Measurements from ENCODE around the gene HCN2.

The HCN2 gene

DNA sequence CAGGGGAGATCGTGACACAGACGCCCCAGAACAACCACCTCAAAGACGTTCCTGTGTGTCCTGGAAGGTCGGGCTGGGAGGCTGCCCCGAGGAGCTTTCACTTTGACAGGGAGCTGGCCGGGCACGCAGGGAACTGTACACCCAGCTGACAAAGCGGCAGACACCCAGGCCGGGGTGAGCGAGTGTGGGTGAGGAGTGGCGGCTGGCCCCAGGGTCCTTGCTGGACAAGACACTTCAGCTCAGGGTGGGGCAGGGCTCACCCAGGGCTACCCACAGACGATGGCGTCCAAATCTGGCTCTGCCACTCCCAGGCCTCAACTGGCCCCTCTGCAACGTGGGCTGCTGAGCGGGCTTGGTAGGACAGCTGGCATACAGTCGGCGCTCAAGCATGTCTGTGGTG is 52.0 kb downstream of the HCN2 start:
- DNase-seq (ENCODE audit: low read depth): no peak

DNA sequence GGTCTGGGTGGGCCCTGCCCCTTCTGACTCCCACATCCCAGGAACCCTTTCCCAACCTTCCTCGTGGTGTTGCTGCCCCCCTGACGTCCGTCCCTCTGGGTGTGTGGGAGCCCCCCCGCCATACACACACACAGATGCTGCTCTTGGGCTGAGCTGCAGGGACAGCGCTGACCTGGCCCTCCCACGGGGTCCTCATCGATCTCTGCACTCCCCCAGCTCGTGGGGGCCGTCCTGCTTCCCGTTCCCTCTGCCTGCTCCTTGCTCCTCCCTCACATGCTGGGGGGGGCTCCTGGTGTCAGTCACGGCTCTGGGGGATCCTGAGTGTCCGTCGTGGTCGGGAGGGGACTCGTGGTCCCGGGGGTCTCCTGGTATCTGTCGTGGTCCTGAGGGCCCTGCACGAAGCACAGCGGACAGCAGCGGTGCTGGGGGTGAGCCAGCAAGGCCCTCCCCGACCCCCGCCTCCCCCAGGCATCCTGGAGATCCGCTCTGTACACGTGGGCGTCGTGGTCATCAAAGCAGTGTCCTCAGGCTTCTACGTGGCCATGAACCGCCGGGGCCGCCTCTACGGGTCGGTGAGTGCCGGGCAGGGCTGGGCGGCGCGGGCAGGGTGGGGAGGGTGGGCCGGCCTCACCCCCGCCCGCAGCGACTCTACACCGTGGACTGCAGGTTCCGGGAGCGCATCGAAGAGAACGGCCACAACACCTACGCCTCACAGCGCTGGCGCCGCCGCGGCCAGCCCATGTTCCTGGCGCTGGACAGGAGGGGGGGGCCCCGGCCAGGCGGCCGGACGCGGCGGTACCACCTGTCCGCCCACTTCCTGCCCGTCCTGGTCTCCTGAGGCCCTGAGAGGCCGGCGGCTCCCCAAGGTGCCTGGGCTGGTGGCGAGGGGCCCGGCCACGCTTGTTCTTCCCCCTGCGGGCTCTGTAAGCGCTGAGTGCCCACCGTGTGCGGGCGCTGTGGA is 53.4 kb downstream of the HCN2 start:
- no peak for DNase-seq (ENCODE audit: low read depth)

DNA sequence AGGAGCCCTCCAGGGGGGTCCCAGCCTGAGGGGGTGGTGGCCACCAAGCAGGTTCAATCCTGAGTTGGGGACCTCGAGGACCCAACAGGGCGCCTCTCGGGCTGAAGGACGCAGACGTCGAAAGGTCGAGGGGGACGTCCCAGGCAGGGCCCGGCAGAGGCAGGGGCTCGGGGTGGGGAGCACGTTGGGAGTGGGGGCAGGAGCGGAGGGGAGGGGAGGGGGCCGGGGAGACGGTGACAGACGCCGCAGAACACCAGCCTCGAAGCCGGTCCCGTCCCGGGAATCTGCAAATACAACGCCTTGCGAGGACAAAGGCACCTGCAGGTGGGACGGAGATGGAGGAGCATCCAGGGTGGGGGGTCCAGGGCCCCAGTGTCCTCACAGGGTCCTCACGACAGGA is 54.1 kb downstream of the HCN2 start:
- no peak for DNase-seq (ENCODE audit: low read depth)

DNA sequence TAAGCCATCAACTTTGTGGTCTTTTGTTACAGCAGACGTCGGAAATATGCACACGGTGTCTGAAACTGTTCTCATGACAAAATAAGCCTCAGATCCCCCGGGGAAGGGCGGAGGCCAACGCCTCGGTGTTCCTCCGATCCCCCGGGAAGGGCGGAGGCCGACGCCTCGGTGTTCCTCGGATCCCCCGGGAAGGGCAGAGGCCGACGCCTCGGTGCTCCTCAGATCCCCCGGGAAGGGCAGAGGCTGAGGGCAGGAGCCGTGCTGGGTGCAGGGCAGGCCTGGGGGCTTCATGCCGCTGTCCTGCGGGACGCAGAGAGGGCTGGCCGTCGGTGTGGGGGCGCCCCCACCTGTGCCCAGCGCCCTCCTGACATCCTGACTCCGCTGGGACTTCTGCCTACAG is 54.7 kb downstream of the HCN2 start:
- DNase-seq (ENCODE audit: low read depth): no peak

DNA sequence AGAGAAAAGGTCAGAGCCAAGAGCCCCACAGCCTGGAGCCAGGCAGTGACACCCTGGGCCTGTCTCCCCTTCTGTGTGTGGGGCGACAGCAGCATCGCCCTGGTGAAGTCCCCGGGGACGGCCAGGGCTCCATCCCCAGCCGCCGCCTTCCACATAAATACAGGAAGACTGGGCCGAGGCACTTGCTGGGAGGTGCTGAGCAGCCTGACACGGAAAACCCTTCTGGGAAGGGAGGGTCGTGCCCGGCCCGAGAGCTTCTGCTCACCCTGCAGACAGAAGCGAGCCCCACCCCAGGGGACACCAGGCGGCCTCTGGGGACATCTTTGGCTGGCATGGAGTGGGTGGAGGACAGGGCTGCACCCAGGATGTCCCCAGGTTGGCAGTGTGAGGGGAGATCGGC is 55.1 kb downstream of the HCN2 start:
- no peak for DNase-seq (ENCODE audit: low read depth)

DNA sequence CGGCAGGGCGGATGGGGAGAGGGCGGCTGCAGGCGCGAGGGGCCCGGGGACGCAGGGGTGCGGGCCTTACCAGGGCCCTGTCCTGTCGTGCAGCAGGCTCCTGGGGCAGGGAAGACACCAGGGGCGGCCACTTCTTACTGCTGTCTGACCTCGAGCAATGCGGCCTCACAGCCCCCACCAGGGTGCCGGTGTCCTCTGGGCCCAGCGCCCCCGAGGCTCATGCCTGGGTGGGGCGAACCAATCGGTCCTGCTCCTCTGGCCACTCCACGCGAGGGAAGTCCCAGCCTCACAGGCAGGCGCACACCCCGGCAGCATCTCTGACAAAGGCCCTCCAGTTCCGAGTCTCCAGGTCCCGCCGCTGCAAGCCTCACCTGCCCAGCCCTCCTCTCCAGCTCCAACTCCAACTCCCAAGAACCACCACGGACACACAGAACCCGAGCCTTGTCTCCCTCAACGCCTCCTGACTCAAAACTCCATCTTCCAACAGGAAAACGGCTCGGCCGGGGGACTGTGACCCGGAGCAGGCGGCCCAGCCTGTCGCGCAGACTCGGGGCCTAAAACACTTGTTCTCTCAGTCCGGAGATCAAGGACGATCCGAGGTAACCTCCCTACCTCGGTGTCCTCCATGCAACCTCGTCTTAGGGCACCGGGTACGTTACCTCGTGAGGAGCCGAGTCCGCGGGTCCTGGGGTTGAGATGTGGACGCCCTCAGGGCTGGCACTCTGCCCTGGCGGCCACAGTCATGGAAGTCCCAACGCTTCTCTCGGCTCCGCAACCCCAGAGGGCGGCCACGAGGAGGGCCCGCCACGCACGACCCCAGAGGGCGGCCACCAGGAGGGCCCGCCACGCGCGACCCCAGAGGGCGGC is 56.5 kb downstream of the HCN2 start:
- DNase-seq (ENCODE audit: low read depth): no peak

DNA sequence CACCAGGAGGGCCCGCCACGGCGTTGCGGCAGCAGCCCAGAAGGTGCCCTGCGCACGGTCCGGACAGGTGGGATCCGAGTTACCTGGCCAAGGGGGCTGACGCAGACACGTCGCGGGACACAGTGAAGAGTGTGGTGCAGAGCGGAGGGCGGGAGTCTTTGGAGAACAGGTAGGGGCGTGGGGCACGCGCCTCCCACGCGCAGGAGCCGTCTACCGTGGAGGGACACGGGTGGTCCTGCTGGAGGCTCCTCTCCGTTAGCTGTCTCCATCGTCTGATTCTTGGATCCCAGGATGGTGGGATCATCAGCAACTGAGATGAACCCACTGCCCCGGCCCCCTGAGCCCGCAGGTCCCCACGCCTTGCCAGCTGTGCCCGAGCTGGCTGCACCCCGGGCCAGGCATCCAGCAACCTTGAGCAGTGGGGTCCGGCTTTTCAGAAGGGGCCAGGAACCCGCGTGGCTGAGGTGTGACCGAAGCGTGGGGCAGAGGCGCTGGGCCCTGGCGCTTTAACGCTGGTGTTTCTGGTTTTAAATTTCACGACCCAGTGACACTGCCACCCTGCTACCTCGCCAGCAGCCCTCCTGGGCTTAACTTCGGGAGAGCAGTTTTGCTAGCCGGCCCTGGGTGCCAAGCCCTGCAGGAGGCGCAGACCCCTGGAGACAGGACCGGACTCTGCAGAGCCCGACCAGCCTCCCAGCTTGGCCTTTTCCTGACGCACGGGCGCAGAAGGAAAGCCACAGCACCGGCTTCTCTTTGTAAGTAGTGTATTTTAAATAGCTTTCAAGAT is 57.3 kb downstream of the HCN2 start:
- no peak for DNase-seq (ENCODE audit: low read depth)

DNA sequence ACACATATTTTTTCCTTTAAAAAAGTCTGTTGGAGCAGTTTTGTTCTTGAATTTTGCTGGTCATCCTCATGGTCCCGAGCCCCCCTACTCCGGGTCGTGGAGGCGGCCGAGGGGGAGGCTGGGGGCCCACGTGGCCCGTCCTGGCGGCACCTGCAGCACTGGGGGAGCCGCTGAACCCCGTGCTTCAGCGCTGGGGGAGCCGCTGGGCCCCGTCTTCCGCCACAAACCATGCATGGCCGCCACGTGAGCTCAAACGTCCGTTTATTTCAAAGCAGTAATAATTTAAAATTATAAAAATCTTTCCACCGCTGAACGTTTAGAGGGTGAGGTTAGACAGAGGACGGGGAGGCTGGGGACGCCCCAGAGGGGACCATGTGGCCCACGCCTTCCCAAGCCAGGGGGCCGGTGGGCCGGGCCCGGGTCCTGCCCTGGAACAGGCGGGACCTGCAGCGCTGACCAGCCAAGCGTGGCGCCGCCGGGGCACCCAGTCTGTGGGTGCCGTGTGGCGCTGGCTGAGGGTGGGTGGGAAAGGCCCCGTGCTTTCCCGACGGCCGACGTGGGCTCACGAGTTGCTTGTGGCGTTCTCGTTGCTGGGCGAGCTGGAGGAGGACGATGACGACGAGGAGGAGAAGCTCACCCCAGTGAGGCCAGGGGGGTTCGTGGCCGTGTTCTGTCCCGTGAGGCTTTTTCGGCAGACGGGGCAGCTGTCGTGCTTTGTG is 58.0 kb downstream of the HCN2 start:
- no peak for DNase-seq (ENCODE audit: low read depth)

DNA sequence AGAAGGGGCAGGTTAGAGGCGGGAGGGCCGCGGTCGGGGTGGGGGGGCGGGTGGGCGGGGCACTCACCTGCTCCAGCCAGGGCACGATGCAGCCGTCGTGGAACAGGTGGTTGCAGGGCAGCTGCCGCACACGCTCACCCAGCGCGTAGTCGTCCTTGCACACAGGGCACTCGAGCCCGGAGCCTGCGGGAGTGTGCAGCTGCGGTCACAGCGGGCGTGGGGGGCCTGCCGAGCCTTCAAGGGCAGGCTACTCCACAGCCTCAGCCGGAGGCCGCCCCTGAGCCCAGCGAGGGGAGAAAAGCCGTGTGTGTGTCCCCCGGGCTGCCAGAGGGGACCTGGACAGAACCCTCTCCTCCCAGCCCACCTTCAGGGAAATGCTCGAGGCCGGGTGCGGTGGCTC is 58.6 kb downstream of the HCN2 start:
- no peak for DNase-seq (ENCODE audit: low read depth)

DNA sequence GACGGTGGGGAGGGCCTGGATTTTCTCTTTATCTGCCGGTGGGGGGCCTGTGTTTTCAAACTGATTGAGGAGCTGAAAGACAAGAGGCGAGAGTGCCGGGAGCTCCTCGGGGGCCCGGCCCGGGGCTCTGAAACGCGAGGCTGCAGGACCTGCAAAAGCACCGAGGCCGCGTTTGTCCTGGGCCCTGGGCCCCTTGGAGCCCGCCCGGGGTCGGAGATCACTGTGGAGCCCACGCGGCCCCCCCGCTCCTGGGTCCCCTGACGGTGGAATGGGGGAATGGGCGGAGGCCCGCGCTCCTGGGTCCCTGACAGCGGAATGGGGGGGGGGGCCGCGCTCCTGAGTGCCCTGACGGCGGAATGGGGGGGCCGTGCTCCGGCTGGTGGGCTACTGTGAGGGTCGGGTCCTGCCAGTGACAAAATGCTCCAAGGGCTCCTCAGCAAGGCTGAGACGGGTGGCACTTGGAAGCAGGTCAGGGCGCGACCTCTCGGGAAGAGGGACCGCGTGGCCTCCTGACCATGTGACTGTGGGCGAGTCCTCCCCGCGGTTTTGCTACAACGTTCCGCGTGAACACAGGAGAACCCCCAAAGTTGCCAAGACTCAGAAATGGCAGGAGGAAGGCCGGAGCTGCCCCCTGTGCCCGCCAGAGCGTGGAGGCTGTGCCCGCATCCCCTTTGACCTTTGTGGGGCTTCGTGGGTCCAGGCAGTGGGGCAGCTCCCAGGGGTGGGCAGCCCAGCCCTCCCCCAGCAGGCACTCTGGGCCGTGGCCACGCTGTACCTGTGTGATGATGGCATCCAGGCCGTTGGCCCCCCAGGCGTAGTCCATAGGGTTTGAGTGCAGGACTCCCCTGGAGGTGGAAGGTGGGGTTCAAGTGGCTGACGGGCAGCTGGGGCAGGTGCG is 59.5 kb downstream of the HCN2 start:
- no peak for DNase-seq (ENCODE audit: low read depth)

DNA sequence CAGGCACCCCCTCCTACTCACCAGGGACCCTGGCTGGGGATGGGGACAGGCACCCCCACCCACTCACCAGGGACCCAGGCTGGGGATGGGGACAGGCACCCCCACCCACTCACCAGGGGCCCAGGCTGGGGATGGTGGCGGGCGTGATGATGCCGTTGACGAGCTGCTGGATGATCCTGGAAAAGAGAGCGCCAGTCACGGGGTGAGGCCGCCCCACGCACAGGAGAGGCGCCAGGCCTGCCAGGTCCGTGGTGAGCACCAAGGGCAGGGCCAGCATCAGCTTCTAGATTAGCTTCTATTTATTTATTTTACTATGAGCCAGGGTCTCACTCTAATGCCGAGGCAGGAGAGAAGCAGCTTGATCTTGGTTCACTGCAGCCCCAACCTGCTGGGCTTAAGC is 60.4 kb downstream of the HCN2 start:
- DNase-seq (ENCODE audit: low read depth): no peak

DNA sequence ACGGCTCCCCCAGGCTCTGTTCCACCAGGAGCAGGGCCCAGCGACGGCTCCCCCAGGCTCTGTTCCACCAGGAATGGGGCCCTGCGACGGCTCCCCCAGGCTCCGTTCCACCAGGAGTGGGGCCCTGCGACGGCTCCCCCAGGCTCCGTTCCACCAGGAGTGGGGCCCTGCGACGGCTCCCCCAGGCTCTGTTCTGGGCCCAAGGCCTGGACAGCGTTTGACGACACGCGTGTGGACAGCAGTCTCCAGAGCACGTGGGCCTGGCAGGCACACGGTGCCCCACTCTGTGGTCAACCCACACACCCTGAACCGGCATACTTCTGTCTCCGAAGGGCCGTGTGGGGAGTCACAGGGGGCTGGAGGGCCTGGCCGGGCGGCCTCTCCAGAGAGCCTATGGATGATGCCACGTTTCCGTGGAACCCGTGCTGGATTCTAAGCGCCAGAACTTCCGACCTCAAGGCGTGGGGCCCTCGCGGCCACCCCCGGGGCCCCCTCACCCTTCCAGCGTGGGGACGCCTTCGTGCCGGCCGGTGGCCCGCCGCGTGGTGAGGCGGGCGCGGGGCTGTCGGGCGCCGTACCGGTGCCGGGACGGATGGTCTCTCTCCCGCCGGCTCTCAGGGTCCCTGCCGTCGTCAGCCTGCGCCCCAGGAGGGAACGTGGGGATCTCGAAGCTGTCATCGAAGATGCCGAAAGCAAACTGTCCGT is 61.6 kb downstream of the HCN2 start:
- no peak for DNase-seq (ENCODE audit: low read depth)

DNA sequence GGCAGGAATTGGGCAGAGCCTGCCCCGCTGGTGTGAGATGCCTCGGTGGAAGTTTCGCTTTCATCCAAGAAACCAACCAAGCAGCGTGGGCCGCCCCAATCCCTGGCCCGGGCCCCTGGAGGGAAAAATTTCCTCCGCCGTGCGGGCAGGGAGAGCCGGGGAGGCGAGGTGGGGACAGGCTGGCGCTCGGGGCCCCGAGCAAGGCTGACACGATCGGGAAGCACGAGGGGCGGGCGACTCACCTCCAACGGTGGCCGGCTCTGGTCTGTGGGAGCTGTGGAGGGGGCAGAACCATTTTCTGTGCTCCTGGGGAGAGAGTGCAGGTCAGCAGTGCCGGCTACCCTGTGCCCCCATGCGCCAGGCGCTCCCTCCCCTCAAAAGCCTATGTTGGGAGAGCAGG is 62.3 kb downstream of the HCN2 start:
- no peak for DNase-seq (ENCODE audit: low read depth)

DNA sequence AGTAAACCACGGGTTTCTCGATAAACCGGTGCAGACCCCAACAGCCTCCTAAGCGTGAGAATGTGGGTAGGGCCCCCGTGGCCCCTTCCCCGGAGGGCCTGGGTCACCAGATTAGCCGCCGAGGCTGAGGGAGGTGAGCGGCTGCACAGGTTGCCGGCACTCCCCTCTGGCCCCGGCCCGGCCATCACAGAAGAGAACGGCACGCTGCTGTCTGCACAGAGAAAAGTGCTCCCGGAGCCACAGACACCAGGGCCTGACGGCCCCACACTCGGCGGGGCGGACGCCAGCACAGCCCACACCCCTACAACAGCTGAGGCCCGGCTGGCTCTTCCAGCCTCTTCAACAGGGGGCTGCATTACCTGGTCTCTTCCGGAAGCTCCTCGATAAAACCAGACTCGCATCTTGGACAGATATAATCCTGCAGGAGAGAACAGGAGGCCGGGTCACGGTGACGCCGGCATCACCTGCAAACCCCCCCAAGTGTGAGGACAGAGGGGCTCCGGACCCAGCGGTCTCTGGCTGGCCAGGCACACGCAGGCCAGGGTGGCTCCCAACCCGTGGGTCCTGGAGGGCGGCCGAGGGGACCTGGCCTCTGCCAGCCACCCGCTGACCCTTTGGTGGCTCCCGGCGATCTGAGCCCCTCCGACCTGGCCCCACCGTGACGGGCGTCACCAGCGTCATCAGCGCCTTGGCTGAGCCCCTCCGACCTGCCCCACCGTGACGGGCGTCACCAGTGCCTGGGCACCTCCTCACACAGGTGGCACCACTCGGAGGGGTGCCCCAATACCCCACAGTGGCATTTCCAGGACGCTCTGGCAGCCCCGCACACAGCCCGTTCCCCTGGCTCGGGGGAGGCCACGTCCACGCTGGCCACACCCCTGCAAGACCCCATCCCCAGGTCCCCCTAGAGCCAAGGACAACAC is 63.0 kb downstream of the HCN2 start:
- DNase-seq (ENCODE audit: low read depth): no peak

DNA sequence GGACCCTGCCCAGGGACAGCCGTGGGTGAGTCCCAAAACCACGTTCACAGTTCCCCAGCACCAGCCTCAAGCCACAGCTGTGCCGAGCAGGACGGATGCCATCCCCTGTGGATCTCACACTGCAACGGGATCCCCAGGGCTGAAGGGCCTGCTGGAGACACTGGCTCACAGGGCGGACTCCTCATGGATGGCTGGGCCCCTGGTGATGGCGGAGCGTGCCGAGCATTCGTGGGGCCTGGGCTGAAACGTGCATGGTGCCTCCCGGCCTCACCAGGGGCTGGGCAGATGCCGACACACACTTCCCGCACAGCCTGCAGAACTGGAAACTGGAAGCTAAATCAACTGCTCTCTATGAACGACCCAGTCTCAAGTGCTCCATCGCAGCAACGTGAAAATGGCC is 63.7 kb downstream of the HCN2 start:
- DNase-seq (ENCODE audit: low read depth): no peak

DNA sequence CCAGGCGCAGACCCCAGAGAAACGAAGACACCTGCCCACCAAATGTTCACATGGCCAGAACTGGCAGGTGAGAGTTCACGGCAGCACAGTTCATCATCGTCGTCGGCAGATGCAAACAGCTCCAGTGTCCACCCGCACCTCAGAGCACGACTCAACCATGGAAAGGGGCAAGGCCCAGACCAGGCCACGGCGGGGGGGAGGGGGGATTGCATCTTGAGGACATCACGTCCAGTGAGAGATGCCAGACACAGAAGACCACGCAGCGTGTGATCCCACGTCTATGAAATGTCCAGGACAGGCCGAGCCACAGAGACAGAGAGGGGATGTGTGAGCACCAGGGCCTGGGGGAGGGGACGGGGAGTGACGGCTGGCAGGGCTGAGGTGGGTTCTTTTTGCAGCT is 66.0 kb downstream of the HCN2 start:
- DNase-seq (ENCODE audit: low read depth): no peak

DNA sequence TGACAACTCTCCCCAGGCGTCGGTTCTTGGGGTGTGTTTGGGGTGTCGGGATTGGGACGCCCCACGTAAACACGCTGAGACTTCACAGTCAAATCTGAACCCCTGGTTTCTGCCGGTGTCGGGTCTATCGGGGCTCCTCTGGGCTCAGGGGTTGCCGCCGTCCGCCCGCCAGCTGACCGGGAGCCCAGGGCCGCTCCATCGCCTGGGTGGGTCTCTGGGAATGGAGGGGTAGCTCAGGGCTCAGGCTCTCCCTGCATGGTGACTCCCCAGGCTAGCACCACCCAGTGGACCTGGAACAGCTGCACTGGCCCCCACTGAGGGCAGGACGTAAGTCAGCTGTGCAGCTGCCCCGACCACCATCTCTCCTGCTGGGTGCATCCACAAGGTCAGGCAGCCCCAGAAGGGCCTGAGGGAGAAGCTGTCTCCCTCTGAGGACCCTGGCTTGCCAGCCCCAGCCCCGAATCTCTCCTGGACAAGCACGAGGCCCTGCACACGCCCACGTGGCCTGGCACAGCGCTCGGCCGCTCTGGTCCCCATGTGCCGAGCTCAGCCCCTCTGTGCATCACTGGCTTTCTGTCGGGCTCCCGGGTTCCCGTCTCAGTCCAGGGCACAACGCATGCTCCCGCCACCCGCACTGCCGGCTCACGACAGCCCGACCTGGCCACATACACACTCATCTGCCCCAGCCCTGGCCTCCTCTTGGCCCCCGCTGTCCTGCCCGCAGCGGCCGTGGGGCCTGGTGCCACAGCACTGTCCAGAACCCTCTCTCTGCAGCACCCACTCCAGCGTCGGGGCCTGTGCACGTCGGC is 67.3 kb downstream of the HCN2 start:
- DNase-seq (ENCODE audit: low read depth): no peak

DNA sequence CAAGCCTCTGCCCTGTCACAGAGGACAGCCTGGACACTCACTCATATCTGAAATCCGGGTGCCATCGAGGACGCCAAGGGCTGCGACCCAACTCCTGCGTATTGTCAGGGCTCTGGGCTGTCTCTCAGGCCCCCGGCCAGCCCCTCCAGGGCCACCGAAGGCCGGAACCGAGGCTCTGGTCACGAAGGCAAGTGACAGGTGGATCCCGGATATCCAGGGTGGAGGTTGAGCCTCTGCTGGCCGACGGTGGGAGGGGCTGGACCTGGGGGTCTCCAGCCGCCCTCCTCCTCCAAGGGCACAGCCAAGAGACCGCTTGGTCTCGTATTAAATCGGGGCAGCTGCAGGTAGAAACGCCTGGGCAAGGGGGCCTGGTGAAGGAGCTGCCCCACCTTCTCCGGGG is 67.9 kb downstream of the HCN2 start:
- no peak for DNase-seq (ENCODE audit: low read depth)
